Peyer's patch (tissue), 4 donors: ENCODE results near the gene MAGEH1. TPM values are rescaled to one million over a fixed set of nuclear protein-coding genes. Genes with fewer than 3 reads are reported as not detected.
A peak's percentile ranks its signal among the peaks of the same experiment; 100 is the strongest.

Experiments used
- DNase-seq, 3 donors: peaks; one replicate each; pipeline ENCODE4 v3.0.0-alpha.2; 2017 to 2019
- H3K27ac ChIP-seq, 4 donors: fragments of 200-600 bp; sonication (generic); one replicate each; pipeline ENCODE4 v1.5.1; 2016 to 2019
- H3K27me3 ChIP-seq, 2 donors: fragments of 200-600 bp; sonication (generic); one replicate each; pipeline ENCODE4 v1.5.1; 2019
- H3K36me3 ChIP-seq, 3 donors: fragments of 200-600 bp; sonication (generic); one replicate each; pipeline ENCODE4 v1.5.1; 2016 to 2019
- H3K4me1 ChIP-seq, 4 donors: fragments of 200-600 bp; sonication (generic); one replicate each; pipeline ENCODE4 v1.5.1; 2016 to 2019
- H3K4me3 ChIP-seq, 4 donors: fragments of 200-600 bp; sonication (generic); 1 replicate in 3 of 4; 2 replicates in 1 of 4; pipeline ENCODE4 v1.5.1; 2016 to 2019; ENCODE audit warnings: mild to moderate bottlenecking in 1 of 4
- H3K9me3 ChIP-seq, 4 donors: fragments of 200-600 bp; sonication (generic); one replicate each; pipeline ENCODE4 v1.5.1; 2016 to 2019; ENCODE audit warnings: mild to moderate bottlenecking in 1 of 4
- CTCF ChIP-seq, 6 experiments: fragments of 450-650 bp in 4 of 6; fragments of 200-600 bp in 2 of 6; sonication (generic) in 1 of 6; IDR thresholded peaks; one replicate each; pipeline ENCODE4 v1.5.1; 2017 to 2019; ENCODE audit warnings: antibody characterized with exemption in 6 of 6, mild to moderate bottlenecking in 3 of 6, moderate library complexity in 1 of 6
- POLR2A ChIP-seq, 2 donors: fragments of 450-650 bp; IDR thresholded peaks; one replicate each; pipeline ENCODE4 v1.5.1; 2017; ENCODE audit warnings: antibody characterized with exemption in 2 of 2, mild to moderate bottlenecking in 2 of 2, moderate library complexity in 2 of 2
- total RNA-seq, 4 donors: library from RNA; depleted of rRNA; stranded (reverse); fragments of >200 nt; gene quantifications; one replicate each; pipeline ENCODE4 v1.1.0, GENCODE V29; 2016

MAGEH1 gene
- total RNA-seq, 4 donors from 2014 or later: 1.1 to 6.6 (median 3.1) TPM

- no peak for TF ChIP-seq POLR2A (IDR thresholded peaks at IDR 0.05)
- no peak for TF ChIP-seq CTCF (IDR thresholded peaks at IDR 0.05)
- Histone ChIP-seq H3K4me1 (peaks cover 0 to 7% (median 0%) of the 10 kb centered on the region in 4 donors), H3K36me3 (no peaks in the 10 kb centered on the region), H3K27me3 (no peaks in the 10 kb centered on the region), H3K27ac (no peak overlapping the region), H3K4me3 (no peak overlapping the region), H3K9me3 (no peaks in the 10 kb centered on the region)
- no peak for DNase-seq
These were observed 34.8 kb downstream of the MAGEH1 start for GRCh38 chrX:55486736-55487135.

GRCh38 chrX:55487143-55487542 is 35.2 kb downstream of the MAGEH1 start:
- no peak for DNase-seq
- Histone ChIP-seq H3K36me3 (no peaks in the 10 kb centered on the region), H3K4me3 (no peak overlapping the region), H3K9me3 (no peaks in the 10 kb centered on the region), H3K27me3 (no peaks in the 10 kb centered on the region), H3K27ac (no peak overlapping the region), H3K4me1 (peaks cover 0 to 7% (median 0%) of the 10 kb centered on the region in 4 donors)
- TF ChIP-seq CTCF (IDR thresholded peaks at IDR 0.05) (no peak), POLR2A (IDR thresholded peaks at IDR 0.05) (no peak)

- Histone ChIP-seq H3K9me3 (no peaks in the 10 kb centered on the region), H3K27me3 (no peaks in the 10 kb centered on the region), H3K36me3 (no peaks in the 10 kb centered on the region), H3K4me1 (peaks cover 0 to 7% (median 0%) of the 10 kb centered on the region in 4 donors), H3K4me3 (peak overlapping the region; percentile 59 to 66 (median 62)), H3K27ac (peak overlapping the region; percentile 84 to 87 (median 86))
- DNase-seq: no peak
- TF ChIP-seq CTCF (IDR thresholded peaks at IDR 0.05) (no peak), POLR2A (IDR thresholded peaks at IDR 0.05) (no peak)
These were observed 36.2 kb downstream of the MAGEH1 start for GRCh38 chrX:55488006-55488592.

- H3K4me3 ChIP-seq: peak overlapping the region; percentile 59 to 66 (median 62)
- peak; percentile 64 to 79 (median 67) for DNase-seq
- H3K27me3 ChIP-seq: no peaks in the 10 kb centered on the region
- TF ChIP-seq CTCF (IDR thresholded peaks at IDR 0.05) (no peak), POLR2A (IDR thresholded peaks at IDR 0.05) (no peak)
- peaks cover 0 to 7% (median 0%) of the 10 kb centered on the region in 4 donors for H3K4me1 ChIP-seq
- H3K36me3 ChIP-seq: no peaks in the 10 kb centered on the region
- no peaks in the 10 kb centered on the region for H3K9me3 ChIP-seq
- peak overlapping the region; percentile 84 to 87 (median 86) for H3K27ac ChIP-seq
These were observed 36.8 kb downstream of the MAGEH1 start for GRCh38 chrX:55488593-55489313.

GRCh38 chrX:55489314-55490009 is 37.5 kb downstream of the MAGEH1 start, which contains the start of gene USP51:
Gene USP51 (minus strand): TSS chrX:55489848. CDS start chrX:55488939, 909 bp downstream.
- peak within 1 kb of the TSS; percentile 84 to 87 (median 86) for H3K27ac ChIP-seq
- peaks cover 0 to 7% (median 0%) of the 10 kb centered on the region in 4 donors for H3K4me1 ChIP-seq
- no peaks in the 10 kb centered on the region for H3K9me3 ChIP-seq
- H3K36me3 ChIP-seq: no peaks in the 10 kb centered on the region
- DNase-seq: peak; percentile 25 to 62 (median 43)
- peak within 1 kb of the TSS; percentile 59 to 66 (median 62) for H3K4me3 ChIP-seq
- no peaks in the 10 kb centered on the region for H3K27me3 ChIP-seq
- TF ChIP-seq POLR2A (IDR thresholded peaks at IDR 0.05) (no peak), CTCF (IDR thresholded peaks at IDR 0.05) (no peak)
